Esophagus muscularis mucosa (tissue), 4 donors: ENCODE data around the gene CLBA1. TPM values are rescaled to one million over a fixed set of nuclear protein-coding genes. Genes with fewer than 3 reads are reported as not detected.

ENCODE experiments used
- DNase-seq: peaks from one replicate; pipeline ENCODE4 v3.0.0-alpha.2; 2017; ENCODE audit errors: extremely low spot score
- H3K27ac ChIP-seq, 4 donors: fragments of 200-600 bp; sonication (generic); replicated peaks in 1 of 4; 1 replicate in 3 of 4; 2 replicates in 1 of 4; pipeline ENCODE4 v1.5.1; 2016 to 2019; ENCODE audit warnings: mild to moderate bottlenecking in 1 of 4
- H3K27me3 ChIP-seq, 4 donors: fragments of 200-600 bp; sonication (generic); one replicate each; pipeline versions ENCODE4 v1.5.1 to v1.6.0; 2016 to 2019
- H3K36me3 ChIP-seq, 4 donors: fragments of 200-600 bp; sonication (generic); one replicate each; pipeline ENCODE4 v1.5.1; 2016 to 2019
- H3K4me1 ChIP-seq, 4 donors: fragments of 200-600 bp; sonication (generic); one replicate each; pipeline ENCODE4 v1.5.1; 2016 to 2019
- H3K4me3 ChIP-seq, 4 donors: fragments of 200-600 bp; sonication (generic); 1 replicate in 2 of 4; 2 replicates in 2 of 4; pipeline ENCODE4 v1.5.1; 2016 to 2019; ENCODE audit warnings: mild to moderate bottlenecking in 4 of 4, moderate library complexity in 1 of 4
- H3K9me3 ChIP-seq, 4 donors: fragments of 200-600 bp; sonication (generic); 1 replicate in 3 of 4; 2 replicates in 1 of 4; pipeline ENCODE4 v1.5.1; 2016 to 2019
- CTCF ChIP-seq, 3 experiments: fragments of 200-600 bp in 2 of 3; fragments of 450-650 bp in 1 of 3; sonication (generic) in 2 of 3; IDR thresholded peaks; one replicate each; pipeline ENCODE4 v1.5.1; 2017 to 2019; ENCODE audit warnings: antibody characterized with exemption in 3 of 3, mild to moderate bottlenecking in 2 of 3, moderate library complexity in 1 of 3
- EP300 ChIP-seq: sonication (generic); formaldehyde crosslinking; IDR thresholded peaks from one replicate; pipeline ENCODE4 v1.6.1; 2017; ENCODE audit warnings: antibody characterized with exemption
- POLR2A ChIP-seq: fragments of 450-650 bp; IDR thresholded peaks from one replicate; pipeline ENCODE4 v1.6.1; 2017; ENCODE audit warnings: antibody characterized with exemption, moderate library complexity, mild to moderate bottlenecking, low read depth
- POLR2AphosphoS5 ChIP-seq, 2 donors: sonication (generic); formaldehyde crosslinking; IDR thresholded peaks; one replicate each; pipeline ENCODE4 v1.6.1; 2017; ENCODE audit warnings: antibody characterized with exemption in 2 of 2
- WGBS: methylation state at CpG from one replicate; pipeline ENCODE4 v1.1.5; 2018; 5-methylcytosine and 5-hydroxymethylcytosine counted together
- intact Hi-C: fragments of 100-400 bp; cut with DNase I; formaldehyde crosslinking; loops from one replicate; pipeline ENCODE4 v1.15.1; 2023
- total RNA-seq, 4 donors: library from RNA; depleted of rRNA; stranded (reverse); fragments of >200 nt; gene quantifications; one replicate each; pipeline versions ENCODE4 v1.1.0 to v1.2.1, GENCODE V29; 2016

The CLBA1 gene
- total RNA-seq, 4 donors from 2014 or later: 3.7 to 9.8 (median 6.7) TPM

- Histone ChIP-seq H3K27ac (peak overlapping the region; percentile 76 to 92 (median 82)), H3K4me1 (peaks cover 48 to 69% (median 59%) of the 10 kb centered on the region in 4 donors), H3K27me3 (no peaks in the 10 kb centered on the region), H3K4me3 (no peak overlapping the region), H3K36me3 (no peaks in the 10 kb centered on the region), H3K9me3 (no peaks in the 10 kb centered on the region)
- 69% methylated on average over 11 of the region's 19 CpGs for WGBS
- intact Hi-C loops: no loop called here
- no peak for DNase-seq
- peak; percentile 75 to 81 for TF ChIP-seq POLR2AphosphoS5 (IDR thresholded peaks at IDR 0.05)
- peak; percentile 44 for TF ChIP-seq EP300
- TF ChIP-seq CTCF (IDR thresholded peaks at IDR 0.05): no peak
- TF ChIP-seq POLR2A: no peak
These were observed 5.6 kb upstream of the CLBA1 start for GRCh38 chr14:104979758-104980610.

GRCh38 chr14:104980611-104981531, 4.7 kb upstream of the CLBA1 start:
- no peak for DNase-seq
- Histone ChIP-seq H3K4me3 (no peak overlapping the region), H3K36me3 (no peaks in the 10 kb centered on the region), H3K27ac (peak overlapping the region; percentile 76 to 92 (median 82)), H3K27me3 (no peaks in the 10 kb centered on the region), H3K4me1 (peaks cover 40 to 64% (median 53%) of the 10 kb centered on the region in 4 donors), H3K9me3 (no peaks in the 10 kb centered on the region)
- WGBS: 96% methylated on average over 10 of the region's 22 CpGs
- intact Hi-C loops: no loop called here
- TF ChIP-seq EP300 (no peak), POLR2AphosphoS5 (IDR thresholded peaks at IDR 0.05) (no peak), POLR2A (no peak), CTCF (IDR thresholded peaks at IDR 0.05) (no peak)

- H3K27ac ChIP-seq: peak overlapping the region in 1 of 4 donors; percentile 87
- no peak overlapping the region for H3K4me3 ChIP-seq
- no peaks in the 10 kb centered on the region for H3K27me3 ChIP-seq
- H3K36me3 ChIP-seq: no peaks in the 10 kb centered on the region
- H3K4me1 ChIP-seq: peaks cover 41 to 64% (median 53%) of the 10 kb centered on the region in 4 donors
- no peak for DNase-seq
- WGBS: 74% methylated on average over 6 of the region's 17 CpGs
- H3K9me3 ChIP-seq: no peaks in the 10 kb centered on the region
- TF ChIP-seq POLR2AphosphoS5 (IDR thresholded peaks at IDR 0.05) (no peak), CTCF (IDR thresholded peaks at IDR 0.05) (no peak), EP300 (no peak), POLR2A (no peak)
- intact Hi-C loops: loop anchor here (2.0 kb wide), 1 partner anchor 39 kb away; the partner anchor contains the start of gene CDCA4
These were observed 3.7 kb upstream of the CLBA1 start for GRCh38 chr14:104981699-104982541.

GRCh38 chr14:104982548-104983230, 2.9 kb upstream of the CLBA1 start:
- no peak overlapping the region for H3K4me3 ChIP-seq
- no peaks in the 10 kb centered on the region for H3K36me3 ChIP-seq
- no peaks in the 10 kb centered on the region for H3K9me3 ChIP-seq
- no peaks in the 10 kb centered on the region for H3K27me3 ChIP-seq
- peaks cover 34 to 61% (median 49%) of the 10 kb centered on the region in 4 donors for H3K4me1 ChIP-seq
- intact Hi-C loops: loop anchor here (2.0 kb wide), 1 partner anchor 38 kb away; the partner anchor contains the start of gene CDCA4
- DNase-seq: no peak
- H3K27ac ChIP-seq: no peak overlapping the region
- 91% methylated on average over 6 of the region's 10 CpGs for WGBS
- TF ChIP-seq POLR2AphosphoS5 (IDR thresholded peaks at IDR 0.05) (no peak), POLR2A (no peak), CTCF (IDR thresholded peaks at IDR 0.05) (no peak), EP300 (no peak)
